NK-92 treated with Interleukin-12 subunit alpha and Interleukin-12 subunit beta, amount 100 ng/mL, for 24 hours (cell line): ENCODE measurements around the gene ABR.
"Not testable (repeated sequence)": the region's sequence is repeated elsewhere in the genome, so short reads cannot be mapped to it uniquely, and the experiment has no call there.

Experiments used
- DNase-seq: peaks from one replicate; lab custom pipeline; 2025; lab: John Stamatoyannopoulos, UW

Gene ABR

GRCh38 chr17:1147664-1148063 lies 32.1 kb downstream of the ABR start:
- DNase-seq: no peak

- no peak for DNase-seq
These were observed 33.1 kb downstream of the ABR start for GRCh38 chr17:1146561-1147265.

GRCh38 chr17:1145311-1145986 lies 34.3 kb downstream of the ABR start:
- no peak for DNase-seq

- no peak for DNase-seq
These were observed 35.6 kb downstream of the ABR start for GRCh38 chr17:1144162-1144561.

DNA sequence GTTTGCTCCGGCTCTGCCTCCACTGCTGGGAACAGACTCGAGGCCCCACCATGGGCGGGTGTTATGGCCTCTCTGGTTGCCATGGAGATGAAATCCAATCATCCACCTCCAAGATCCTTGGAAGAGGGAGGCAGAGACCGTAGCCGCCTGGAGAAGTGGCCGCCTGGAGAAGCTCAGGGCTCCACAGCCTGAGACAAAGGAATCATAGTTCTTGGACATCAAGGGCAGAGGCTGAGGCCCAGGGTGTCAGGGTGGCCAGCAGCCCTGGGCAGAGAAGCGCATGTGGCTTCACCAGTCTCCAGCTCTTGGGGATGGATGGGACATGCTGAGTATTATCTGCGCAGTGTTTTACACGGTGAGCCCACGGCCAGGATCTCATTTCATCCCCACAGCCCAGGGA lies 36.2 kb downstream of the ABR start:
- no peak for DNase-seq

DNA sequence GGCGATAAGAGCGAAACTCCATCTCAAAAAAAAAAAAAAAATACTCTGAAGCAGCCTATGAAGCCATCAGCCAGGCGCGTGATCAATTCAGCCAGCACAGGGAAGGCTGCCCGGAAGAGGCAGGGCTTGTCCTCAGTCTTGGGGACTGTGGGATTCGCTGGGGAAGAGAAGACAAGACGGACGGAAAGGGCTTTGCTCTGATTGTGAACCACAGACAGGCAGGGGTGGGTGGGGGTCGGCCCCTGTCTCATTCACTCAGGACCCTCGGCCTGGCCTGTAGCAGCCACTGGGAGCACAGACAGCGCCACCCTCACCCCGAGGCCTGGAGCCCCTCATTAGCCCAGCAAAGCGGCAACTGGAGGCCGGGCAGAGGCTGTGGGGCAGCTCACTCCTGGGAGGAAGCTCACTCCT lies 37.2 kb downstream of the ABR start:
- no peak for DNase-seq

- DNase-seq: no peak
These were observed 42.3 kb downstream of the ABR start for GRCh38 chr17:1137465-1137894.

DNA sequence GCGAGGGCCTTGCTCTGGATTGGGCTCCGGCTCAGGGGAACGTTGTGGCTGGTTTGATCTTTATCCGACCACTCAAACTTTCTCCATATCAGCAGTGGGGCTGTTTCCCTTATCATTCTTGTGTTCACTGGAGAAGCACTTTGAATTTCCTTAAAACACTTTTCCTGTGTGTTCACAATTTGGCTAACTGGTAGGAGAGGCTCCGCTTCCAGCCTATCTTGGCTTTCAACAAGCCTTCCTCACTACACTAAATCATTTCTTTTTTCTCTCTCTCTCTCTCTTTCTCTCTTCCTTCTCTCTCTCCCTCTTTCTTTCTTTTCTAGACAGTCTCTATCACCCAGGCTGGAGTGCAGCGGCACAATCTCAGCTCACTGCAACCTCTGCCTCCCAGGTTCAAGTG lies 43.0 kb downstream of the ABR start:
- no peak for DNase-seq

GRCh38 chr17:1134634-1135324 lies 45.0 kb downstream of the ABR start:
- DNase-seq: no peak

DNA sequence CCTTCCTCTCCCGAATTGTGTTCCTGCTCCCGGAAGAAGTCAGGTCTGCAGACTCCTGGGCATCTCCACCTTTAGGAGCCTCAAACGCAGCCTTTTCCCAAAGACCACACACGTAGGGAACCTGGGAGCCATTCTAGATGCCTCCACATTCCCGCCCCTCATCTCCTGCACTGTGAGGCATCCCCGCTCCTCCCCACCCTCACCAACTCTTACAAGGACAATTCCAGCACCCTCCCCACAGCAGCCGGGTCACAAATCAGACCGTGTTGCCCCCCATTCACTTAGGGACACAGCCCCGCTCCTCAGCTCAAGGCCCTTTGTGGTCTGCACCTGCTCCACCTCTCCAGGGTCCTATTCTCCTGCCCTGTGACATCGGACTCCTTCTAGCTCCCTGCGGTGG lies 49.6 kb downstream of the ABR start:
- no peak for DNase-seq

DNA sequence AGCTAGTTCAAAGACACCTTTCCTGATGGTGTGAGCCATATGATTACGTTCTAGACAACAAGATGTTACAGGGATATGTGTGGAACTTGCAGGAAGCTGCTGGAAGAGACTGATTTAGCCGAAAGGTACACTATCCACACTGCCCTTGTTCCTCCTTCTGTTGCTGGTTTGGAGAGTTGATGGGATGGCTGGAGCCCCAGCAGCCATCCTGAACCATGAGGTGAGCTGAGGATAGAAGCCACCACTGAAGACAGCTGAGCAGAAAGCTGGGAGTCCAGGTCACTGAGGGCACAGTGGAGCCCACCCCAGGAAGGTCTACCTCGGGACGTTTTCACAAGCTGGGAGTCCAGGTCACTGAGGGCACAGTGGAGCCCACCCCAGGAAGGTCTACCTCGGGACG lies 51.3 kb downstream of the ABR start:
- DNase-seq: not testable (repeated sequence)

- DNase-seq: no peak
These were observed 52.8 kb downstream of the ABR start for GRCh38 chr17:1126801-1127550.

DNA sequence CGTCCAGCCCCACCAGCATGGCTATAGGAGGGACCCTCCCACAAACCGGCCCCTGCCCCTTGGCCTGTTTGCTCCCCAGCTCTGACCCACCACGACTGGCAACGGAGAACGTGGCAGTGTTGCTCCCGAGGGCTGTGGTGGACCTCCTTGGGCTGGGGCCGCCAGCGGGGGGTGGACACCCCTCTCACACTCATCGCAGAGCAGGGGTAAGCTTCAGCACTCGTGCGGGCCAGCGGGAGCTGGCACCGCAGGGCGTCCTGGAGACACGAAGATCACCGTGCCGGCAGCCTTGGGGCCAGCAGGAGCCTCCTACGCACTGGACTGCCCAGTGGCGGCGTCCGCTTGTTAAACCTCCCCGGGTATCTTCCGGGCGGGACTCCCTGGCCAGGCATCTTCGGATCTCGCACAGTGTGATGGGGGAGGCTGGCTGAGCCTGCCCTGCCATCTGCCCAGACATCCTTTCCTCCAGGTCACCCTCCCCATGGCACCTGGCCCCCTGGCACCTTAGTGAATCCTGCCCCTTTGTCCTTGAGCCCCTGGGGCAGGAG lies 53.5 kb downstream of the ABR start:
- no peak for DNase-seq

GRCh38 chr17:1125788-1126145 lies 54.0 kb downstream of the ABR start:
- no peak for DNase-seq

GRCh38 chr17:1124896-1125787 lies 54.6 kb downstream of the ABR start:
- no peak for DNase-seq

DNA sequence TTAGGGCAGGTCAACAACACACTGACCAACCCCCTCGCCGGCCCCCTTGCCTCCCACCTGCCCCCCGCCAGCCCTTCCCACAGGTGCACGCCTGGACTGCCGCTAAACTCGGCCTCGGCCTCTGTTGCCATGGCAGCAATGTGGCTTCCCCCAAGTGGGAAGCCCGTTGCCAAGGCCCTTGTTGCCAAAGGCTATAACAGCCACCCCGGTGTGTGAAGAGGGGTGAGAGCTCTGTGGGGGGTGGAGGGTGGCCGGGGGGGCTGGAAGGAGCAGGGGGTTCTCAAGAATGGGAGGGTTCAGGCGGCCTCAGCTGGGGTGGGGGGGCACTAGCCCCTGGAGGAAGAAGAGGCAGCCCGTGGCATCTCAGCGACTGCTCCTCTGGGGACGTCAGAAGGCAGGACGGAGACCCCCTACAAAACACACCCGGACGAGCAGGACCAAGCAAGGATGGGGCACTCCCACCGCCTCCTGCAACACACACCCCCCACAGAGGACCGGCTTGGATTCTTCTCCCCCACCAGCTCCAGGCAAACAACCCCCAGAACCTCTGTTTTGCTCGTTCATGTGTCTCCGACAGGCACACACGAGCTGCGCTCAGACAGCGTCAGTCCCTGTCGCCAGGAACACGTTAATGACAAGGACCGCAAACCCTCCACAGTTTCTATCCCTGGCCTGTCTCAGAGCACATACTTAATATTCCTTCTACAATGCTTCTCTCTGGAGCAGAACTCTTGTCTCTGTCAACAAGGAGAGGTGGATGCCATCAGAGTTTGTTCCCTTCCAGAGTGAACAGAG lies 55.7 kb downstream of the ABR start:
- DNase-seq: no peak

DNA sequence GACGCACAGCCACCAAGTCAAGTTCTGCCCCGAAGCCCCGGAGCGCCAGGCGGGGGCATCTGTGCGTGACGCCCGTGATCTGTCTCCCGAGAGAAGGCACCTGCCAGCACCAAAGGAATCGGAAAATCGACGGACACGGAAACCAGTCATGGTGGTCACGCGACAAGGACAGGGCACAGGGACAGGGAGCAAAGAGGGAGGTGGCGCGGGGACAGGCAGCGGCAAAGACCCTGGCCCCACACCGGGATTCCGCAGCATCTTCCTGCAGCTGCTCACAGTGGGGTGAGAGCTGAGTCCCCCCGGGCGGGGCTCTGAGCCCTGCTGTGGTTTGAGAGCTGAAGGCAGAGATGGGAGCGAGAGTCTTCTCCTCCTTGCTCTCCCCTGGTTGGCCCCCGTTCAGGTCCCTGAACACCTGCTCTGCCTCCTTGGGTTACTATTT lies 56.4 kb downstream of the ABR start:
- no peak for DNase-seq

DNA sequence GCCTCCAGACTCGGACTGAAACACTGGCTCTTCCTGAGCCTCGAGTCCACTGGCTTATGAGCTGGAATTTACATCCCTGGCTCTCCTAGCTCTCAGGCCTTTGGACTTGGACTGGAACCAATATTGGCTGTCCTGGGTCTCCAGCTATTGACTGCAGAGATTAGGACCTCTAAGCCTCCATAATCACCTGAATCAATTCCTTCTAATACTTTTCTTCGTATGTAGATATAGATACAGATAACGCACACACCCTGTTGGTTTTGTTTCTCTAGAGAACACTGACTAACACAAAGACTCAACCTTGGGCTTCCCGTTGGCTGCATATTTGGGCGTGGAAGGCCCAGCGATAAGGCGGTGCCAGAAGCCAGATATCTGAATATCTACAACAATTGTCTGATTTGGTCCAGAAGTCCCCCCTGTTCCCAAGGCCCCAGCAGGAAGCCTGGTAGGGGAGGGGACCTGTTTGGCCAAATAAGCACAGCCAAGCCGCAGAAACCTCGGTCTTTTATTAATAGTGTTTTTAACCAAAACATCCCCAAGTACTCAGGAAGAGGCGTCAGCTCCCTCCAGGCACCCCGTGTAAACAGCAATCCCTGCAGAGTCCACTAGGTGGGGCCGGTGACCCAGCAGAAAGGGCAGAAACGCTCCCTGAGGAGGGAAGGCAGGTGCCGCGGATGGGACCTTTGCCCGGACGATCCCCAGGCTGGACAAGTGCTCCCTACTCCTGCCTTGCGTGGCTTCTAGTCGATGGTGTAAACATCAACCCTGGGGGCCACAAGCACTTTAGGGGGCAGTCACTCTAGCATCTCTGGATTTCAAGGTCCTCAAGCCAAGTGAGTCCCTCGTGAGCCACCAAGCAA lies 57.0 kb downstream of the ABR start:
- DNase-seq: peak; percentile 53

DNA sequence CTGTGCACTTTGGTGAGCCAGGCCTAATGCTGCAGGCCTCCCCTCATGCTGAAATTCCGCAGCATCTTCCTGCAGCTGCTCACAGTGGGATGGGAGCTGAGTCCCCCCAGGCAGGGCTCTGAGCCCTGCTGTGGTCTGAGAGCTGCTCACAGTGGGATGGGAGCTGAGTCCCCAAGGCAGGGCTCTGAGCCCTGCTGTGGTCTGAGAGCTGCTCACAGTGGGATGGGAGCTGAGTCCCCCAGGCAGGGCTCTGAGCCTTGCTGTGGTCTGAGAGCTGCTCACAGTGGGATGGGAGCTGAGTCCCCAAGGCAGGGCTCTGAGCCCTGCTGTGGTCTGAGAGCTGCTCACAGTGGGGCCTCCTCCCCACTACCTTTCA lies 58.4 kb downstream of the ABR start:
- not testable (repeated sequence) for DNase-seq
